ENCODE measurements around the gene OR51T1.

The OR51T1 gene

DNA sequence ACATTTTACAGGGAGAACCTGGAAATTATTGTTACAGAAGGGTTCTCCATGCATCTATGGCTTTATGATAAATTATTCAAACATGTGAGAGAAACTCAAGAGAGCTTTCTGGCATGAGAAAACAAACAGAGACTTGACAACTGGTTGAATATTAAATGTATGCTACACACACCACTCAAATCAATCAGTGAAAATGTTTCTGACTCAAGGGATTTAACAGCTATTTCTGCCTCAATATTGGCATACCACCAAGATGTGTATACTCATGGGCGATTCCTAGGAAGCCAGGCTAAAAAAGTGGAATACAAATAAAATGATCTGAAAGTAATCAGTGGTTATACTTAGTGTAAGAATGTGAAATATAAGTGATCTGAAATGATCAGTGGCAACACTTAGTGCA, 15.8 kb upstream of the OR51T1 start:
- no peak overlapping the region for H3K4me3 ChIP-seq (ENCODE audit: low read depth, low read length)
- no peak for DNase-seq (ENCODE audit: low read depth)
- no peak for TF ChIP-seq CTCF (IDR thresholded peaks at IDR 0.05; ENCODE audit: insufficient read depth, low read depth, low read length, missing control alignments)

GRCh38 chr11:4881188-4881587, 512 bp upstream of the OR51T1 start:
- no peak overlapping the region for H3K4me3 ChIP-seq (ENCODE audit: low read depth, low read length)
- TF ChIP-seq CTCF (IDR thresholded peaks at IDR 0.05; ENCODE audit: insufficient read depth, low read depth, low read length, missing control alignments): no peak
- no peak for DNase-seq (ENCODE audit: low read depth)

- H3K4me3 ChIP-seq (ENCODE audit: low read depth, low read length): no peak overlapping the region
- no peak for DNase-seq (ENCODE audit: low read depth)
- TF ChIP-seq CTCF (IDR thresholded peaks at IDR 0.05; ENCODE audit: insufficient read depth, low read depth, low read length, missing control alignments): no peak
Observed at GRCh38 chr11:4882543-4882942, 843 bp downstream of the OR51T1 start.

DNA sequence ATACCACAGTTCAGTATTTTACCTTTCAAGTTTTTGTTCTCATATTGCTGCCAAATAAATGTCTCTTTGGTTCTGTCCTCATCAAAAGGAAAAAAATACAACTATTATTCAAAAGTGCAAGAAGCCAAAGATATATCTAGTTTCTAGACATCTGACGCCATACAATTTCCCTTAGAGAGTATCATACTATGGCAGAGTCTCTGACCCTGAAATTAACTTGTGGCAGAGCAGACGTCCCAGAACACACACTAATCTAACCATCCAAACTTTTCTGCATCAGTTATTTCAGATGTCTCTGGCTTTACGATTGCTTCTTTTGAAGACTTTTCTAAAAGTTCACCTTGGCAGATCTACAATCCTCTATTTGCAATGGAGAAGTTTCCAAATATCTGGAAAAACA, 2.7 kb downstream of the OR51T1 start:
- H3K4me3 ChIP-seq (ENCODE audit: low read depth, low read length): no peak overlapping the region
- no peak for TF ChIP-seq CTCF (IDR thresholded peaks at IDR 0.05; ENCODE audit: insufficient read depth, low read depth, low read length, missing control alignments)
- DNase-seq (ENCODE audit: low read depth): no peak

DNA sequence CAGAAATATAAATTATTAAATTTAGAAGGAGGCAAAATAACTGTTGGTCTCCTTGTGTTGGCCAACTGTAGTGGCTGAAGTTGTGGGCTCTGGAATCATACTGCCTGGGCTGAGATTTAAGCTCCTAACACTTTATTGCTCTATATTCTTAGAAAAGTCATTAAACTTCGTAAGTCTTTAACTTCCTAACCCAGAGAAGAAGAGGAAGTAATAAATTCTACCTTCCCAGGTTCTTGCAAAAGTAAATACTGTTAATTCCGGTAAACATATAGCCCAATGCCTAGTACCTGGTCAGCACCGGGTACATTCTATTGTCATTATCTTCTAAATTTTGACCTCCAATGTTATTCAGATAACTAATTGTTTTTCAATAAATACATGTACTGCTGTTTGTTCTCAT, 4.5 kb downstream of the OR51T1 start:
- no peak overlapping the region for H3K4me3 ChIP-seq (ENCODE audit: low read depth, low read length)
- TF ChIP-seq CTCF (IDR thresholded peaks at IDR 0.05; ENCODE audit: insufficient read depth, low read depth, low read length, missing control alignments): no peak
- DNase-seq (ENCODE audit: low read depth): no peak

DNA sequence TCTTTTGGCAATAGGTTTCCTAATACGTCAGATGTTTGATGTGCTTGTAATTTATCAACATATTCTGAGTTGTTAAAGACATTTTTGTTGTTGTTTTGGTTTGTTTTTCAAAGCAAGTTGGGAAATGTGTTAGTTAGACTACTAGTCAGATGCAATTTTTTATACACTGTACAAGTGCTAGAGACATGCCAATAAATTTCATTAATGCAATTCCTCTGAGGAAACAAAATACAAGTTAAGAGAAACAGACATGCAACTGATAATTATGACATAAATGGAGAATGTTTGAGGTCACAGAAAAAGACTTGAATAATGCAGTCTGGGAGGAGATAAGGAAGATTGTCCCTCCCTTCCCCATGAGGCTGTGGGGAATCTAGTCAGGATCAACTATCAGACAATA, 5.9 kb downstream of the OR51T1 start:
- no peak for TF ChIP-seq CTCF (IDR thresholded peaks at IDR 0.05; ENCODE audit: insufficient read depth, low read depth, low read length, missing control alignments)
- H3K4me3 ChIP-seq (ENCODE audit: low read depth, low read length): no peak overlapping the region
- DNase-seq (ENCODE audit: low read depth): no peak

DNA sequence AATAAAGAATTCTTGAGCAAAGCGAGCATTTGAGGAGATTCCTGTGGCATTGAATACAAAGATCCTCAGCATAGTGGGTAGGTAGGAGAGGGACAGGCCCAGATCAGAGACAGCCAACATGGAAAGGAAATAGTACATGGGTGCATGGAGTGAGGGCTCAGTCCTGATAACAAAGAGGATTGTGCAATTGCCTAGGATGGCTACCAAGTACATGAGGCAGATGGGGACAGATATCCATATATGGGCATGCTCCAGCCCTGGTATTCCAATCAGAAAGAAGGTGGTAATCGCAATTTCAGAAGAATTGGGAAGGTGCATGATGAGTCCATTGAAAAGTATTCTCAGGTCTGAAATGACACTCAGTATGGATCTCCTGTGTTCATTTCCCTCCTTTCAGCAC, 8.6 kb downstream of the OR51T1 start:
- DNase-seq (ENCODE audit: low read depth): no peak
- TF ChIP-seq CTCF (IDR thresholded peaks at IDR 0.05; ENCODE audit: insufficient read depth, low read depth, low read length, missing control alignments): no peak
- H3K4me3 ChIP-seq (ENCODE audit: low read depth, low read length): no peak overlapping the region

Data from GM12865 (cell line).